ES-I3 (cell line): Measurements from ENCODE around the gene PPL.
A peak's percentile ranks its signal among the peaks of the same experiment; 100 is the strongest.

ENCODE experiments used
- H3K36me3 ChIP-seq: 2 replicates; pipeline ENCODE4 v1.6.1; 2013; ENCODE audit warnings: mild to moderate bottlenecking, low read length, control low read depth, moderate library complexity; ENCODE audit not compliant: insufficient read depth
- H3K4me1 ChIP-seq: 2 replicates; pipeline ENCODE4 v1.6.1; 2013; ENCODE audit warnings: mild to moderate bottlenecking, control low read depth, low read length; ENCODE audit not compliant: insufficient read depth
- H3K9ac ChIP-seq: 2 replicates; pipeline ENCODE4 v1.6.1; 2013; ENCODE audit warnings: low read depth, mild to moderate bottlenecking, low read length, moderate library complexity
- H3K9me3 ChIP-seq: 2 replicates; pipeline ENCODE4 v1.6.1; 2013; ENCODE audit warnings: mild to moderate bottlenecking, low read length, moderate library complexity; ENCODE audit not compliant: control insufficient read depth, insufficient read depth

The PPL gene

GRCh38 chr16:4946917-4947316 lies 10.0 kb upstream of the PPL start:
- Histone ChIP-seq H3K9me3 (no peaks in the 10 kb centered on the region), H3K4me1 (peaks cover 53% of the 10 kb centered on the region), H3K9ac (no peak overlapping the region), H3K36me3 (no peaks in the 10 kb centered on the region)

GRCh38 chr16:4945560-4946502 lies 8.9 kb upstream of the PPL start:
- no peak overlapping the region for H3K9ac ChIP-seq
- H3K36me3 ChIP-seq: no peaks in the 10 kb centered on the region
- H3K4me1 ChIP-seq: peaks cover 58% of the 10 kb centered on the region
- no peaks in the 10 kb centered on the region for H3K9me3 ChIP-seq

GRCh38 chr16:4944333-4945281 lies 7.7 kb upstream of the PPL start:
- H3K9me3 ChIP-seq: no peaks in the 10 kb centered on the region
- H3K9ac ChIP-seq: peak overlapping the region; percentile 24; the same call in 1 of the 2 replicates
- H3K36me3 ChIP-seq: no peaks in the 10 kb centered on the region
- H3K4me1 ChIP-seq: peaks cover 60% of the 10 kb centered on the region

GRCh38 chr16:4942481-4942880 lies 5.5 kb upstream of the PPL start:
- no peak overlapping the region for H3K9ac ChIP-seq
- peaks cover 43% of the 10 kb centered on the region for H3K4me1 ChIP-seq
- H3K36me3 ChIP-seq: no peaks in the 10 kb centered on the region
- no peaks in the 10 kb centered on the region for H3K9me3 ChIP-seq

GRCh38 chr16:4940719-4941118 lies 3.8 kb upstream of the PPL start:
- Histone ChIP-seq H3K36me3 (no peaks in the 10 kb centered on the region), H3K9ac (no peak overlapping the region), H3K9me3 (no peaks in the 10 kb centered on the region), H3K4me1 (peaks cover 39% of the 10 kb centered on the region)

- no peaks in the 10 kb centered on the region for H3K36me3 ChIP-seq
- no peaks in the 10 kb centered on the region for H3K9me3 ChIP-seq
- H3K9ac ChIP-seq: no peak overlapping the region
- H3K4me1 ChIP-seq: peaks cover 22% of the 10 kb centered on the region
Measured at GRCh38 chr16:4938683-4939030, 1.7 kb upstream of the PPL start.

- peak overlapping the region; percentile 48; the same call in 1 of the 2 replicates for H3K9ac ChIP-seq
- peaks cover 19% of the 10 kb centered on the region for H3K4me1 ChIP-seq
- H3K9me3 ChIP-seq: no peaks in the 10 kb centered on the region
Measured at GRCh38 chr16:4937782-4938682, 1.1 kb upstream of the PPL start.

GRCh38 chr16:4936181-4936990 lies 562 bp downstream of the PPL start:
- Histone ChIP-seq H3K9ac (peak overlapping the region; percentile 68), H3K4me1 (peaks cover 14% of the 10 kb centered on the region), H3K9me3 (no peaks in the 10 kb centered on the region), H3K36me3 (no peaks in the 10 kb centered on the region; the same call in 1 of the 2 replicates)

More at GRCh38 chr16:4937782-4938682, 1.1 kb upstream of the PPL start:
- no peaks in the 10 kb centered on the region; the same call in 1 of the 2 replicates for H3K36me3 ChIP-seq

GRCh38 chr16:4935241-4935855 lies 1.6 kb downstream of the PPL start:
- Histone ChIP-seq H3K9ac (peak overlapping the region; percentile 68; the same call in 1 of the 2 replicates), H3K9me3 (no peaks in the 10 kb centered on the region), H3K4me1 (peaks cover 4% of the 10 kb centered on the region; the same call in 1 of the 2 replicates), H3K36me3 (no peaks in the 10 kb centered on the region; the same call in 1 of the 2 replicates)

GRCh38 chr16:4934591-4934990 lies 2.4 kb downstream of the PPL start:
- Histone ChIP-seq H3K9ac (no peak overlapping the region), H3K36me3 (no peaks in the 10 kb centered on the region; the same call in 1 of the 2 replicates), H3K4me1 (peaks cover 4% of the 10 kb centered on the region; the same call in 1 of the 2 replicates), H3K9me3 (no peaks in the 10 kb centered on the region)

GRCh38 chr16:4933871-4934395 lies 3.0 kb downstream of the PPL start:
- no peaks in the 10 kb centered on the region; the same call in 1 of the 2 replicates for H3K36me3 ChIP-seq
- peaks cover 4% of the 10 kb centered on the region; the same call in 1 of the 2 replicates for H3K4me1 ChIP-seq

GRCh38 chr16:4933433-4933832 lies 3.5 kb downstream of the PPL start:
- no peaks in the 10 kb centered on the region; the same call in 1 of the 2 replicates for H3K36me3 ChIP-seq
- no peaks in the 10 kb centered on the region for H3K9me3 ChIP-seq
- peaks cover 4% of the 10 kb centered on the region; the same call in 1 of the 2 replicates for H3K4me1 ChIP-seq
- no peak overlapping the region for H3K9ac ChIP-seq

More at GRCh38 chr16:4933871-4934395, 3.0 kb downstream of the PPL start:
- no peak overlapping the region for H3K9ac ChIP-seq
- H3K9me3 ChIP-seq: no peaks in the 10 kb centered on the region
